GM21360 (cell line): Measurements from ENCODE around the gene SLC44A1.

Experiments used
- ATAC-seq: cut with Tn5 transposase; IDR thresholded peaks from one replicate; pipeline ENCODE4 v1.9.1; 2021; ENCODE audit warnings: mild to moderate bottlenecking, moderate library complexity; ENCODE audit not compliant: unreplicated experiment

The SLC44A1 gene

DNA sequence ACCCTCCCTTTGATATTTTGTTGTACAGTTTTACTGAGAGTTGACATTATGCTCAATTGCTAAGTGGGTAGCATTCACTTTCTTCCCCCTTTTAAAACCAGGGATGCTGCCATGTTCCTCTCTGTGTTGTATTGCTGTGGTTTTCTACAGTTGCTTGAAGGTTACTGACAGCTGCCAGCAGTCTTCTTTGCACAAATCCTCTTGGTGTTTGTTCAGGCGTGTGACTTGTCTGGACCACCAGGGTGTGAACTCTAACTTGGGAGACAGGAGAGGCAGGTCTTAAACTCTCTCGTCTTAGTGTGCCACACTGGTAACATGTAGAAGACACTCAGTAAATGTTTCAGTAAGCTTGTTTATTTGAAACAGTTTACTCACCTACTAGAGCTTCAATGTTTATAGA lies 25.1 kb downstream of the SLC44A1 start:
- no peak for ATAC-seq

DNA sequence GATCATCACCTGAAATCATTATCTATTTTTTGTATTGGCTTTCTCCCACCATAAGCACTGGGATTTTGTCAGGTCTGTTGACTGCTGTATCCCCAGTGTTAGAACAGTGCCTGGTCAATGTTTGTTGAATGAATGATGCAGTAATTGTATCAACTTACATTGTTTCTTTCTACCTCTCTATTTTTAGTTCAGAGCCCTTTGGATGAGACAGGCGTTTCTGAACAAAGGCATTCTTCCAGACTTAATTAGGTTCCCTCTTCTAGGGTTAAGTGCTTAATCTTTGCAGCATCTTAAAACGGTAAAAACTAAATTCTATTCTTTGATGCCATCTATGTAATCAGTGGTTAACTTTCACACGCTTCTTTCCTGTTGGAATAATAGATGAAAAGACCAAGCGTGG lies 26.3 kb downstream of the SLC44A1 start:
- no peak for ATAC-seq

DNA sequence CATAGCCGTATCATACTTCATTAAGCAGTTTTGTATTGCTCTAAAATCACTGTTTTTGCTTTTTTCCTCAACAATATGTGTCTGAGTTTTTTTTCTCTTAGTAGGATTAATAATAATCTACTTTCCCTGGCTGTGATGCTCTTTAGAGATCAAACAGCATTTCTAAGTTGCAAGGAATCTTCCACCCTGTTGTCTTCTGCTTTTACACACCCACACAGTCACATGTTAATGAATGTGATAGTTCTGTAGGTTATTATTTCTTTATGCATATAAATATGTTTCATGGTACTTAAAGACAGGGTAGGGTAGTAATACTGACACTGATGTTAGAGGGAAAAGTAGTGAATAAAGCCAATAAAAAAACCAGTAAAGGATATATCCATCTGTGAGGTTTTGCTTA lies 29.3 kb downstream of the SLC44A1 start:
- ATAC-seq, result no peak

DNA sequence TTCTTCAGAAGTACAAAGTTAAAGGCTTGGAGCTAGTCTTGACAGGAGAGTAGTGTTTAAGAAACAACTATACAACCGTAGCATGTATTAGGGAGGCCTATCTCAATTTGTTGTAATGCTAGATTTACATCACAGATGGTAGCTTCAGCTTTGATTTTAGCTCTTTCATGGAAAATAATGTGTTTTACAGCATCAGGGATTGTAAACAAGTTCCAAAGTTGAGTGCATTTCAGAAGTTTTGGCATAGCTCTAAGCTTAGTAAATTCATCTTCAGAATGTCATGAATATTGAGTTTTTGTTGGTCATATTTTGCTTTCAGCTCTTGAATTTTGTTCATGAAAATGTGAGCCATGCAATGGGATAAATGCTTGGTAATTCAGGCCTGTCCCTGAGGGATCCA lies 30.7 kb downstream of the SLC44A1 start:
- ATAC-seq, result no peak

DNA sequence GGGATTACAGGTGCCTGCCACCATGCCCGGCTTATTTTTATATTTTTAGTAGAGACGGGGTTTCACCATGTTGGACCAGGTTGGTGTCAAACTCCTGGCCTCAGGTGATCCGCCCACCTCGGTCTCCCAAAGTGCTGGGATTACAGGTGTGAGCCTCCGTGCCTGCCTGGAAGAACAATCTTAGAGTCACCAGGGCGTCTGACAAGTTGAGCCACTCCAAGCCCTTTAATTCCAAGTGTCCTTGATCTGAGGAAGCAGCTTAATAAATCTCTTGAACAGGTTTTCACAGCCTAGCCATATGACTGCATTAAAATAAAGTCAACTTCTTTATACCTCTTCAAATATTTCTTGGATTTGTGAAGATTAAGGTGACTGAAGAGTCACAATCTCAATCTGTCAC lies 31.5 kb downstream of the SLC44A1 start:
- ATAC-seq, result no peak

DNA sequence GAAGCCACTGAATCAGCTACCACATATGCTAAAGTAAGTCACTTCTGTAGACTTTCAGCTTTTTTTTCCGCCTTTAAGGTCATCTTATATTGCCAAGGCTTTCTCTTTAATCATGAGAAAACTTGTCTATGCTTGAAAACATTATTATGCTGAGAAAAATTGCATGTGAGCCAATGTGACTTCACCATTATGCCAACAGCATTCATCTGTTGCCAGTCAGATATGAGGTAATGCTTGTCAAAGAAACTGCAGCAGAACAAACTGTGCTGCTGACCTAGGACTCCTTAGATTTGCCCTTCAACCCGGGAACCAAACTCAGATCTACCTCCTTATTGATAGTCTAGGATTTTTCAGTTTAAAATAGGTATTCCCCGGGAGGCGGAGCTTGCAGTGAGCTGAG lies 34.3 kb downstream of the SLC44A1 start:
- no peak for ATAC-seq

DNA sequence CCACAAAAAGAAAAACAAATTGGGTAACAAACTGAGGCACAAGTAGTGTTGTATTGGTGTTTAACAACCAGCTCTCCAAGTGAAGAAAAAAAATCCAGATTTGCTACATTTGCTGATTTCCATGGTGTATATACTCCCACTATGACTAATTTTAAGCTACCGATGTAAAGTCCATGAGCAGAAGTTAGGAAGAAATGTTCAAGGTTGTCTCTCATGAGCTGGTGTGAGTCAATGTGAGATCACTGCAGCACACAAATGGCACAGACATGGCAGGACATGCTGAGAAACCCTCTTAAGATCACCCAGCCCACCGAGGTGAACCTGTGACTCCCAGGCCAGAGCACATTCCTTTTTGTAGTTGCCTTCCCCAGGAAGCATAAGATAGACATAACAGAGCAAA lies 36.2 kb downstream of the SLC44A1 start:
- ATAC-seq, result no peak

DNA sequence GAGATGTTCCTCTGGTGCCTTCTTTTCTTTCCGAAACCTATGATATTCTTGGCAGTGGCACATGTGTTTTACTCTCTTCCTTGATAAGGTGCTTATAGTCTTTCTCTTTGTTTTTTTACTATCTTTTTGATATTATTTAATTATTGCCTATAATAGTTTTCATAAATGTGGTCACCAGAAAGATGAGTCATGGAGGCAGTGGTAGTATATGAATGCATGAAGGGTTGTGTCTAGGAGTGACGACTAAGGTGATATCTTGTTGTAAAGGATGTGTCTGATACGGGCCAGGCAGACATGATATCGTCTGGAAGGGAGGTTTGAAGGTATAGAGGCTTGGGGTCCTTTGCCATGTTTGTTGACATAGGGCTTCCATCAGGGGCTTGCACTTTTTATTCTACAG lies 36.8 kb downstream of the SLC44A1 start:
- no peak for ATAC-seq

DNA sequence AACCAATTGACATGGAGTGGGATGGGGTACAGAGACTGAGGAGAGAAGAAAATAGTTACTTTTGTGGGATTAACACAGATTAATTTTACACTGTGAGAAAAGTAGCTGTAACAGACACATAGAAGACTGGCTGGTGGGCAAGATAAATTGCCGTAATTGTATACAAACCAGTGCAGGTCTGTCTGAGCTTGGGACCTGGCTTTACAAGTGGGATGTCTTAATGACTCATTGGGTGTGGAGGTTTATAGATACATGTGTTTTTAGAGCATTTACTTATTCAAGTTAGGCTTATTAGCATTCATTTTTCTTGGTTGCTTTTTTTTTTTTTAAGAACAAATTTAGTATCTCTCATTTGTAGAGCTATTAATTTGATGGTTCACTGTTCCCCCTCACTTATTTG lies 37.5 kb downstream of the SLC44A1 start:
- no peak for ATAC-seq

DNA sequence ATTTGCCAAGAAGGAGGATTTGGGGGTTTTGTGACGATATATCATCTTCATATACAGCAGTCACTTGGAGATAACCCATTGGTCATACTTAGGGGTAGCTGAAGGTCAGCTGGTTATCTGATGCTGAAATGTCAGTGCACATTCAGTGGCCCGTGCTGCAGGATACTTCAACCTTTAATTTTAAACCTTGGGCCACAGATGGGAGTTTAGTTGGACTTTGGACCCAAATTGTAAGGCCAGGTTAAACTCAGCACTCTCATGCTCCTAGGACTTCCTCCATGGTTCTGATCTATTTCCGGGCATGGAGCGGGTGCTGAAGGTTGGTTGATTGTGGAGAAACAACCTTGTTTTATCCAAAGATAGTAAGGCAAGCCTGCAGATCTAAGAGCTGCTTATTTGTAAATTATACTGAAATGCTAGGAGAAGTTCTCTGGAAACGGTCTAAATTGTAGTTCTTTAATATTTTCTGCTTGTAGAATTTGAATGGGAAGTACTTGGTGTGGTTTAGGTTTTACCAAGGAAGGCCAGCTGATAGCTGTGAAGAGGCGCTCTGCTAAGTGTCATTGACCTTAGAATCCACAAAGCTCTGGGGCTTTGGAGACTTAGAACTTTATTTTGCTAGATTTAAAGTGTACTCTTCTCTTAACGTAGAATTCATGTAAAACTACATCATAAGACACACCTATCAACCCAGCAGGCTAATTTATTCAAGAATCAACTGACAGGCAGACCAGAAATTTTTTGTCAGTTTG lies 38.6 kb downstream of the SLC44A1 start:
- ATAC-seq, result no peak

DNA sequence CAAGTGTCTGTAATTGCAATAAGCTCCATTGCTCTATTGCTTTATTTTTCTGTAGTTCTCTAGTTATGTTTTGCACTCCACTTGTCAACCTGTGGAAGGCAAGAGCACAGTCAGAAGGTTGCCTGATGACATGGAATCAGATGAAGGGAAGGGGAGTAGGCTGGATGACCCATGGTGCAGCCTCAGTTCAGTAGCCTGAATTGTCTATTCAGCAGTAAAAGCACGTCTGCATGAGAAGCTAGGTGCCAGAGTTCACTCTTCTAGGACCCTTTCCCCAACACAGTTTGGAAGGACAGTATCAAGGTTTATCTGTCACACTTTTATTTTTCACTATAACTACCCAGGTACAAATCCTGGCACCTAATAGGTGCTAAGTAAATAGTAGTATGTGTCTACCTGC lies 39.3 kb downstream of the SLC44A1 start:
- ATAC-seq, result no peak

DNA sequence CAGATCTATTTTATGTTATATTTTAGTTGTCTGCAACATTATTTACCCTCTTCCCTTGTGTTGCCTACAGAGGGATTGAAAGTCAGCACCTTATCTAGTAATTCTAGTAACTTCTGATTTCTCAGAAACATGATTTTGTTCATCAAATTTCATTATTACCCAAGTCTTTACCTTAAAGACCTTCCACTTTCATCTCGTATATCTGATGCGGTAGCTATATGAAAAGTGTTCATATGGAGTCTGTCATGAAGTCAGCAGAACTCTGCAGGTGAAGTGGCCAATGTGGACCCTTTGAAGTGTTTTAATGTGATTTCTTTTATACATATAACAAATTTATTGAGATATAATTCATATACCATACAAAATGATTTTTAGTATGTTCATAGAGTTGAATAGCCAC lies 40.0 kb downstream of the SLC44A1 start:
- no peak for ATAC-seq

DNA sequence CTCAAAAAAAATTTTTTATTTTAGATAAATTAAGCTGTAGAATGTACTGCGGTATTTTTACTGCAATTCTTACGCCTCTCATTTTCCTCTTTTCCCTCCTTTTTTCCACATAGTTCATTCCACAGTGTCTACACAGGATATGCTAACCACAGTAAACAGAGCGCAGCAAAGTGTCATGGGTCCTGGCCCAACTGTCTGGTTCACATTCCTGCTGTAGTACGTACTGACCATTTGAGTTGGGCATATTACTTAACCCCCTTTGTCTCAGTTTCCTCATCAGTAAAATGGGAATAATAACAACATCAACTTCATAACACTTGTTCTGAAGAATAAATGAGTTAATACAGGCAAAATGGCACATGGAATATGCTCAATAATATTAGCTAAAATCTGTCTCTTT lies 41.6 kb downstream of the SLC44A1 start:
- no peak for ATAC-seq

DNA sequence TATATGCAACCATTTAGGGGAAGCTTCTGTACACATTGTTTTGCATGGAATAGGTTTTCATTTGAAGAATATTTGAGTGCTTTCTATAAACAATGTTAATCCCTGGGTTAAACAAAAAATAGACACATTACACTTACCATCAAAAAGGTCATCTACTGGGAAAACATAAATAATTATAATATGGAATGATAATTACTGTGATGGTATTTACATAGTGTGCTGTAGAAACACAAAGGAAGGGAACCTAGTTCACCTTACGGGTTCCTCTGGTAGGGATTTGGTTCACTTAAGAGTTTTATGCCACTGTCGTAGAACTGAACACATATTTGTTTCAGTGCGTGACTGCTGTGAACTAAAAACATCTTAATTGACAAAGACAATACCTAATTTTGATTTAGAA lies 44.9 kb downstream of the SLC44A1 start:
- no peak for ATAC-seq

DNA sequence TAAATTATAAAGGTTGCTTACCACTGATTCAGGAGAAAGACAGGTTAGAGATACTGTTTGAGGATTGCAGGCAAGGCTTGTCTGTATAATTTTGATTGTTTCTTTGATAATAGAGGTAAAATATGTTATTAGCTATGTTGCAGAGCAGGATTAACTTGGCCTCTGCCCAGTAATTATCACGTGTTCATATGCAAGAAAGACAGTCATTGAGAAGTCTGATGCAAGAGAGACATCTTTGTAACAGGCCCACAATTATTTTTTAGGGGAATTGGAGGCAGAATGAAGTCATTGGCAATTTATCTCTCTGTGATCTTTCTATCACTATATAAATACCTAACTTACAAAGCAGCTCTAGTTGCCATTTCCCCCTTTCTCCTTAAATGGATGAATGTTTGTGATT lies 46.0 kb downstream of the SLC44A1 start:
- ATAC-seq, result no peak

DNA sequence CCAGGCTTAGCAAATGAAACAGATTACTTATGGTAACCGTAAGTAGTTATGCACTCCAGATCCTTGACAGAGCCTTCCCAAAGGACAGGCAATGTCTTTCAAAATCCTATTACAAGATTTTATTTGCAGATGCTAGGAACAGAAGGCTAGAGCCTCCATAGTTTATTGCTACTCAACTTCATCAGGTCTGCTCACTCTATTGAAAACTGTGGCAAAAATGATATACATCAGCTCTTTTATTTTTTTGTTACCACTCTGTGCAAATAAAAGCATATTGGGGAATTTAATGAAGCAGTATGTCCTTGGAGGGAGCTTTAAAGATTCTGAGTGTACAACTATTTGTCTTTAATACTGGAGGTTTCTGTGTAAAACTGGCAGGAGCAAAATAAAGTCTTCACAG lies 46.5 kb downstream of the SLC44A1 start:
- ATAC-seq, result no peak

DNA sequence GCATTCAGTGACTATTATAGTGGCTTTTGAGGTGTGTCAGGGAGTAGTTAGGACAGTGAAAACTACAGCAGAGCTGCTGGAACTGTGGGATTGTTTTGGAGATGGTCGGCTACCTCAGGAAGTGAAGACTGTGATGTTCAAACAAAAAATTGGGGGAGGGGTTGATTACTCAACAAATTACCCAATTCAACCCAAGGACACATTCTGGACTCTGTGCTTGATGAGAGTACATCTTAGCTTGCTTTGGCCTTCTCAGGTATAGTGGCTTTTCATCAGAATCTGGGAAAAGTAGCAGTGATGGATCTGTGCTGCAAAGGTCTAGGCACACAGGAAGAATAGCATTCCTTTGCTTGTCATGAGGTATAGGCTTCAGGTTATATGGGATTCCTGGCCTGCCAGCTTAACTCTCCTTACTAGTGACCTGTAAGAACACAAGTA lies 47.0 kb downstream of the SLC44A1 start:
- no peak for ATAC-seq

DNA sequence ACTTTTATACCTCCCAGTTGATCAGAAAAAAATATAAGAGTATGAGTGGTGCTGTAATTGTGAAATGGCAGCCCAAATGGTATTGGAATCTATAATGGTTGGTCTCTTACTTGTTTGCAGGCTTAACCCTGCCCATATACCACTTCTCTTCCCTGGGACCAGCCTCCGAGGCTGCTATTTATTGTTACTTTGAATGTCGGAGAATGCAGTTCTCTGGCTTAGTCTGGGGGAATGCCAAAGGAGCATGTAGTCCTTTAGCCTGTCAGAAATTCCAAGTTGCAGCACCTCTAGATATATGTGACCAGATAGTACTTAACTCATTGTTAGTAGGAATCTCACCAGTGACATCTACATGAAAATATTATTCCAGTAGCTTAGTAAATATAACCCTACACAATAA lies 47.5 kb downstream of the SLC44A1 start:
- no peak for ATAC-seq

DNA sequence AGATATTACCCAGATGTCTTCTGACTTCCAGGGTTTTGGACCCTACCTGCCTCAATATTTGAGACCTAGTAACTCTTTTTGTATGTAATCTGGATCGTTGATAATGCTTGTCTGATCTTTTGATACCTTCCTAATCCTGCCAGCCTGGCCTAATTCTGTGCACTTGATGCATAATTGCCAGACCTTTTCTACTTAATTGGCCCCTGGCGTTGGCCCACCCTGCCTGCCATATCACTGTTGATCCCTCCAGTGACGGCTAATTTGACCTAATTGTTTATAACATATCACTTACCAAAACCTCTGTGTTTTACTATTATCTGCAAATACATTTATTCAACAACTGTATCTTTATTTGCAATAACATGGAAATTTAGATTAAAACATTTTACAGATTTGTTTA lies 49.0 kb downstream of the SLC44A1 start:
- ATAC-seq, result no peak

DNA sequence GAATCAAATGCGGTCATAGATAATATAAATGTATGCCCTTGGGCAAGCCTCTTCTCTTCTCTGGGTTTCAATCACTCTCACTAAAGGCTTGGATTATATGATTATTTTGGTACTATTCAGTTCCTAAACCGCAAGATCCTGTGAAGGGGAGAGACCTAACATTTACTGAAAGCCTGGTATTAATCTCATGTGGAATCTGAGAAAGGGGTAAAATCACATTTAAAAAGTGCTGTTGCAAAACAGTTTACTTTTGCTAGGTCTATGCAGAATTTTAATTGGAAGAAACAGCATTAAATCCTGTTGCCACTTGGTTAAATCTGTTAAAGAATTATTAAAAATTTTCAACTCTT lies 50.7 kb downstream of the SLC44A1 start:
- ATAC-seq, result no peak

DNA sequence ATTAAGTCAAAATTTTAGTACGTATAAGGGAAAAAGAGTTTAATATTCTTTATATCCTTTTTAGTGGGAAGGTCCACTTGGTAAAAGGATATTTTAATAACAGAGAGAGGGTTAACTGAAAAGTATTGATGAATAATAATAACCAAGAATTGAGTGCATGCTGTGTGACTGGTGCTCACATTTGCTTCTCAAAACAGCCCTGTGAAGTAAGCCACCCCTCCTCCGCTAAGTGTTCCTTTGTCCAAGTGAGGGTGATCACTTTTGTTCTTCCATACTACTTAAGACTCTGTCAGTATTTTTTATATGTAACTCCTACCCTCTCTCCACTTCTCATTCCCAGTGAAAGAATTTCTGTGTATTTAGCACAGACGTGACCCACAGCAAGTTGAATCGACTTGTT lies 51.5 kb downstream of the SLC44A1 start:
- no peak for ATAC-seq

DNA sequence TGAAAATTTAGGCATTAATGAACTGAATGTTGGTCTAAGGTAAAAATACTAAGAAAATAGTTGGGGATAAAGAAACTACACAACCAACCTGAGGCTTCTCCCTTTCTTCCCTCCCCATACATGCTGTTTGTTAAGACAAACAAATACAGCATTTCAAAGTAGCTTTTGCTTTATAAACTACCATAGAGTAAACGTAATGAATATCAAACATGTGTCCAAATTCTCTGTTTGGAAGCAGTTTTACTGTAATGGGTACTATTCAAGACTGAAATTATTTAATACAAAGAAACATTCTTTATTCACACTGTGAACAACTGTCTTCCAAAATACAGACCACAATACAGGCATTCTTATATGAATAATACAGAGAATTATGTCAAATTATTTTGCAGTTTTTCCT lies 52.0 kb downstream of the SLC44A1 start:
- no peak for ATAC-seq

DNA sequence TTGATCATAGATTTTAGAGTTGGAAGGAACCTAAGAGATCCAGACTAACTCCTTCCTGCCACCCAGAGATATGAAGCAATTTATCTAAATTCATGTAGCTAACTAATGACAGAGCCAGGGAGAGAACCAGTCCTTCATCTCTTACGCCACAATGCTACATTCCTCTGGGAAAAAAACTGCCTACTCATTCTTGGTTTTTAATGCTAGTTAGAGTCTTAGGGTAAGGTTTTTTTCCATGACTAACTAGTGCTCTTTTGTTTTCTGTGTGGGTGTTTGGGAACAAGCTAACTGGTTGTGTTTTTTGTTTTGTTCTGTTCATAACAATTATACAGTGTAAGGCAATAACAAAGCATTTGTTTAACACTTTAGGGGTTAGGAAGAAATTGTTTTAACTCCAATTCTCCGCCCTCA lies 52.4 kb downstream of the SLC44A1 start:
- no peak for ATAC-seq
